ENCODE data around the gene SATB1. TPM values are rescaled to one million over a fixed set of nuclear protein-coding genes. Genes with fewer than 3 reads are reported as not detected.

Gene SATB1
- total and polyA plus RNA-seq, 2 of the 8 experiments (the other 6 are each of a cell fraction or from before 2014, with no cell fraction given) = 18.8 to 28.0 TPM

DNA sequence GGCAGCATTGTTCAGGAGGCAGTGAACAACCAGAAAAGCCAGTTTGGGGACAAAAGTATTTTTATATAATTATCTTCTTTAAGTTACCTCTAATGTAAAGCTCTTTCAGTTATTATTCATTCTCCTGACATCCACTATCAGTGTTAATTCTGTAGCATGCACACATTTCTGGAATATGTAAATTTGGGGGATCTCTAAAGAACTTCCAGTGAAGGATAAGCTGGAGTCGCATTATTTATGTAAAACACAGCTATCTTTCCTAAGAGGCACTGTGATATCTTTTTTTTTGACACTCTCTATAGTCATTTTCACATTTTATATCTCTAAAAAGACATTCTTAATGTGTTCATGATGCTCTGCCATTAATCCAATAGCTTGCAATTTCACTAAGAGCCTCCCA lies 26.7 kb downstream of the SATB1 start (continued):
- TF ChIP-seq, protein P1, sequence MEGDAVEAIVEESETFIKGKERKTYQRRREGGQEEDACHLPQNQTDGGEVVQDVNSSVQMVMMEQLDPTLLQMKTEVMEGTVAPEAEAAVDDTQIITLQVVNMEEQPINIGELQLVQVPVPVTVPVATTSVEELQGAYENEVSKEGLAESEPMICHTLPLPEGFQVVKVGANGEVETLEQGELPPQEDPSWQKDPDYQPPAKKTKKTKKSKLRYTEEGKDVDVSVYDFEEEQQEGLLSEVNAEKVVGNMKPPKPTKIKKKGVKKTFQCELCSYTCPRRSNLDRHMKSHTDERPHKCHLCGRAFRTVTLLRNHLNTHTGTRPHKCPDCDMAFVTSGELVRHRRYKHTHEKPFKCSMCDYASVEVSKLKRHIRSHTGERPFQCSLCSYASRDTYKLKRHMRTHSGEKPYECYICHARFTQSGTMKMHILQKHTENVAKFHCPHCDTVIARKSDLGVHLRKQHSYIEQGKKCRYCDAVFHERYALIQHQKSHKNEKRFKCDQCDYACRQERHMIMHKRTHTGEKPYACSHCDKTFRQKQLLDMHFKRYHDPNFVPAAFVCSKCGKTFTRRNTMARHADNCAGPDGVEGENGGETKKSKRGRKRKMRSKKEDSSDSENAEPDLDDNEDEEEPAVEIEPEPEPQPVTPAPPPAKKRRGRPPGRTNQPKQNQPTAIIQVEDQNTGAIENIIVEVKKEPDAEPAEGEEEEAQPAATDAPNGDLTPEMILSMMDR (IDR thresholded peaks at IDR 0.05; ENCODE audit: control extremely low read depth in 1 of 3, insufficient read depth in 1 of 3, low read depth in 1 of 3, low read length in 3 of 3) = no peak
- TF ChIP-seq TAF7 (optimal IDR thresholded peaks at IDR 0.05; ENCODE audit: borderline replicate concordance, low read depth, low read length) (no peak), NANOG (IDR thresholded peaks at IDR 0.05; ENCODE audit: insufficient read depth, low read depth, low read length, poor library complexity, severe bottlenecking) (no peak), TEAD4 (IDR thresholded peaks at IDR 0.05; ENCODE audit: low read depth, low read length) (no peak), JUN (IDR thresholded peaks at IDR 0.05; ENCODE audit: low read depth, low read length) (no peak), CEBPB (IDR thresholded peaks at IDR 0.05; ENCODE audit: low read depth, low read length) (no peak), SP1 (IDR thresholded peaks at IDR 0.05; ENCODE audit: low read depth, low read length) (no peak)

All from H1 (cell line).